ENCODE results near the gene PTPRN. TPM values are rescaled to one million over a fixed set of nuclear protein-coding genes. Genes with fewer than 3 reads are reported as not detected.

PTPRN gene
- total RNA-seq, 1 experiment from 2014 or later = 6.5 TPM

DNA sequence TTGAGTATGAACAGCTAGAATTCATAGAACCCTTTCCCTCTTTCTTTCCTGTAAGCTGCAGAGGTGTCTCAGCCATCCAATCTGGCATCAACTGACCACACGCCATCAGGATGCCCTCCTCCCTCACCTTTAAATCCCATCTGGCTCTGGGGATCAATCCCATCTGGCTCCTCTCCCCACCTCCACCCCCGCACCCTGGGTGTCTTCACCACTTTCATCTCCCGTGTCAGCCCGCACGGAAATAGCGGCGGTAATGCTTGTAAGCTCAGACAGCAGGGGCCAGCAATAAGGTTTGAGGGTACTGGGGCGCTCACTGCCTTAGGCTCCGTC lies 56.7 kb downstream of the PTPRN start:
- H3K56ac ChIP-seq (ENCODE audit: insufficient read length, low read depth, low read length) = no peak overlapping the region
- no peak overlapping the region for H2BK120ac ChIP-seq (ENCODE audit: low read depth, low read length, poor library complexity, severe bottlenecking)
- H4K20me1 ChIP-seq (ENCODE audit: control insufficient read depth, insufficient read depth, insufficient read length) = no peaks in the 10 kb centered on the region
- H3K9me3 ChIP-seq (ENCODE audit: control insufficient read depth, low read depth, low read length) = no peaks in the 10 kb centered on the region
- H3K4ac ChIP-seq (ENCODE audit: low read depth, low read length) = no peak overlapping the region
- Mint-ChIP-seq H3K4me3 (peak overlapping the region; percentile 69 to 88), H3K9me3 (peaks cover 0 to 2% of the 10 kb centered on the region in 2 experiments; a peak in 3 of 5 replicates), H3K27me3 (ENCODE audit: low read depth) (peaks cover 67% of the 10 kb centered on the region), H3K27ac (no peak overlapping the region), H3K36me3 (ENCODE audit: insufficient read depth in 1 of 3, low read depth in 3 of 3) (peaks cover 9 to 24% (median 21%) of the 10 kb centered on the region in 3 experiments; a peak in 6 of 7 replicates), H3K4me1 (peaks cover 28 to 40% of the 10 kb centered on the region in 2 experiments)
- no peak overlapping the region for H3T11ph ChIP-seq (ENCODE audit: low read length)
- H3K27me3 ChIP-seq (ENCODE audit: insufficient read depth, low read length) = peaks cover 21% of the 10 kb centered on the region
- no peak overlapping the region for H2BK5ac ChIP-seq (ENCODE audit: insufficient read length, low read length)
- no peak overlapping the region for H4K91ac ChIP-seq (ENCODE audit: insufficient read length, low read depth, low read length)
- no peak for TF ChIP-seq CTCF (conservative IDR thresholded peaks at IDR 0.05)
- H3K23ac ChIP-seq (ENCODE audit: insufficient read length, low read depth, low read length) = no peak overlapping the region
- no peak overlapping the region for H2AK5ac ChIP-seq (ENCODE audit: insufficient read length, low read length)
- no peak overlapping the region for H2BK12ac ChIP-seq (ENCODE audit: insufficient read length, low read depth, low read length)
- no peaks in the 10 kb centered on the region for H3K79me2 ChIP-seq (ENCODE audit: insufficient read depth, low read length)
- peaks cover 22% of the 10 kb centered on the region for H3K23me2 ChIP-seq (ENCODE audit: insufficient read length, low read depth, low read length, poor library complexity, severe bottlenecking)
- WGBS (ENCODE audit: extremely low coverage, insufficient read length, low lambda C conversion rate) = no CpG with 5 or more reads among the region's 9 CpGs
- H3K79me1 ChIP-seq (ENCODE audit: insufficient read depth, low read depth, low read length, poor library complexity, severe bottlenecking) = no peaks in the 10 kb centered on the region
- H2BK15ac ChIP-seq (ENCODE audit: low read depth, low read length) = no peak overlapping the region
- H3K14ac ChIP-seq (ENCODE audit: insufficient read depth, low read length) = no peak overlapping the region
- no peak overlapping the region for H4K8ac ChIP-seq (replicated peaks; ENCODE audit: insufficient read length, low read depth, low read length)
- no peak overlapping the region for H2AFZ ChIP-seq (ENCODE audit: low read length)
- H3K4me2 ChIP-seq (ENCODE audit: insufficient read depth, insufficient read length, low read length) = peak overlapping the region; percentile 72
- H3K4me1 ChIP-seq (ENCODE audit: insufficient read depth, low read length) = peaks cover 3% of the 10 kb centered on the region; the same call in 1 of the 2 replicates
- no peak for DNase-seq
- H3K27ac ChIP-seq (ENCODE audit: insufficient read length, low read depth, low read length) = no peak overlapping the region
- H3K18ac ChIP-seq (ENCODE audit: insufficient read length, low read depth, low read length) = no peak overlapping the region
- H2BK20ac ChIP-seq (ENCODE audit: low read depth, low read length, poor library complexity, severe bottlenecking) = no peak overlapping the region
- H3K9ac ChIP-seq (ENCODE audit: extremely low read depth, insufficient read length, low read length) = no peak overlapping the region
- no peak overlapping the region for H4K5ac ChIP-seq (ENCODE audit: insufficient read length, low read depth, low read length)

All from H9 (cell line).